Measurements from ENCODE around the gene EXOC1L. TPM values are rescaled to one million over a fixed set of nuclear protein-coding genes. Genes with fewer than 3 reads are reported as not detected.
A peak's percentile ranks its signal among the peaks of the same experiment; 100 is the strongest.

The EXOC1L gene
- total RNA-seq, 1 donor: not detected

GRCh38 chr4:55866290-55866907 is 46.8 kb downstream of the EXOC1L start:
- Histone ChIP-seq H3K27ac (ENCODE audit: low read depth, low read length) (peak overlapping the region; percentile 79), H3K4me1 (ENCODE audit: insufficient read depth, low read length) (peaks cover 25% of the 10 kb centered on the region), H3K9me3 (ENCODE audit: low read depth, low read length) (no peaks in the 10 kb centered on the region), H3K4me3 (ENCODE audit: insufficient read depth, low read length) (no peak overlapping the region), H3K4me2 (ENCODE audit: insufficient read depth, low read length) (peak overlapping the region; percentile 76), H4K20me1 (ENCODE audit: insufficient read depth, low read length) (no peaks in the 10 kb centered on the region), H3K36me3 (ENCODE audit: insufficient read depth, low read length) (peaks cover 32% of the 10 kb centered on the region), H2AFZ (ENCODE audit: low read length) (no peak overlapping the region), H3K27me3 (ENCODE audit: insufficient read depth, low read length) (no peaks in the 10 kb centered on the region), H3K79me2 (ENCODE audit: insufficient read depth, low read length) (peaks cover 1% of the 10 kb centered on the region)
- peak; percentile 66 for DNase-seq (ENCODE audit: insufficient read length, low spot score, missing footprints)
- TF ChIP-seq CTCF (IDR thresholded peaks at IDR 0.05; ENCODE audit: extremely low read depth, low read depth, low read length): no peak

GRCh38 chr4:55866973-55867574 is 47.5 kb downstream of the EXOC1L start:
- Histone ChIP-seq H3K27me3 (ENCODE audit: insufficient read depth, low read length) (no peaks in the 10 kb centered on the region), H3K9me3 (ENCODE audit: low read depth, low read length) (no peaks in the 10 kb centered on the region), H4K20me1 (ENCODE audit: insufficient read depth, low read length) (no peaks in the 10 kb centered on the region), H3K27ac (ENCODE audit: low read depth, low read length) (peak overlapping the region; percentile 79), H2AFZ (ENCODE audit: low read length) (no peak overlapping the region), H3K4me1 (ENCODE audit: insufficient read depth, low read length) (peaks cover 25% of the 10 kb centered on the region), H3K4me2 (ENCODE audit: insufficient read depth, low read length) (peak overlapping the region; percentile 76), H3K36me3 (ENCODE audit: insufficient read depth, low read length) (peaks cover 39% of the 10 kb centered on the region), H3K79me2 (ENCODE audit: insufficient read depth, low read length) (no peaks in the 10 kb centered on the region), H3K4me3 (ENCODE audit: insufficient read depth, low read length) (no peak overlapping the region)
- peak; percentile 90 for TF ChIP-seq CTCF (IDR thresholded peaks at IDR 0.05; ENCODE audit: extremely low read depth, low read depth, low read length)
- DNase-seq (ENCODE audit: insufficient read length, low spot score, missing footprints): no peak

GRCh38 chr4:55868581-55869090 is 49.0 kb downstream of the EXOC1L start:
- H2AFZ ChIP-seq (ENCODE audit: low read length): no peak overlapping the region
- no peak overlapping the region for H3K4me2 ChIP-seq (ENCODE audit: insufficient read depth, low read length)
- no peaks in the 10 kb centered on the region for H3K27me3 ChIP-seq (ENCODE audit: insufficient read depth, low read length)
- H3K9me3 ChIP-seq (ENCODE audit: low read depth, low read length): no peaks in the 10 kb centered on the region
- peaks cover 25% of the 10 kb centered on the region for H3K4me1 ChIP-seq (ENCODE audit: insufficient read depth, low read length)
- no peak overlapping the region for H3K4me3 ChIP-seq (ENCODE audit: insufficient read depth, low read length)
- no peak for DNase-seq (ENCODE audit: insufficient read length, low spot score, missing footprints)
- H3K79me2 ChIP-seq (ENCODE audit: insufficient read depth, low read length): no peaks in the 10 kb centered on the region
- TF ChIP-seq CTCF (IDR thresholded peaks at IDR 0.05; ENCODE audit: extremely low read depth, low read depth, low read length): no peak
- peaks cover 51% of the 10 kb centered on the region for H3K36me3 ChIP-seq (ENCODE audit: insufficient read depth, low read length)
- H3K27ac ChIP-seq (ENCODE audit: low read depth, low read length): no peak overlapping the region
- no peaks in the 10 kb centered on the region for H4K20me1 ChIP-seq (ENCODE audit: insufficient read depth, low read length)

GRCh38 chr4:55871299-55871800 is 51.8 kb downstream of the EXOC1L start:
- TF ChIP-seq CTCF (IDR thresholded peaks at IDR 0.05; ENCODE audit: extremely low read depth, low read depth, low read length): no peak
- no peak for DNase-seq (ENCODE audit: insufficient read length, low spot score, missing footprints)

More at GRCh38 chr4:55871299-55871800, 51.8 kb downstream of the EXOC1L start:
- Histone ChIP-seq H3K79me2 (ENCODE audit: insufficient read depth, low read length) (no peaks in the 10 kb centered on the region), H3K36me3 (ENCODE audit: insufficient read depth, low read length) (peaks cover 55% of the 10 kb centered on the region), H3K4me2 (ENCODE audit: insufficient read depth, low read length) (no peak overlapping the region), H3K27me3 (ENCODE audit: insufficient read depth, low read length) (no peaks in the 10 kb centered on the region), H3K4me1 (ENCODE audit: insufficient read depth, low read length) (peaks cover 9% of the 10 kb centered on the region), H3K4me3 (ENCODE audit: insufficient read depth, low read length) (no peak overlapping the region), H4K20me1 (ENCODE audit: insufficient read depth, low read length) (no peaks in the 10 kb centered on the region), H3K27ac (ENCODE audit: low read depth, low read length) (no peak overlapping the region), H2AFZ (ENCODE audit: low read length) (no peak overlapping the region), H3K9me3 (ENCODE audit: low read depth, low read length) (no peaks in the 10 kb centered on the region)

All from osteoblast (primary cell).